CD4-positive, alpha-beta T cell treated with Interferon gamma for 1 hour (primary cell): ENCODE measurements around the gene PPARD.

Experiments
- DNase-seq: peaks from one replicate; pipeline ENCODE4 v3.0.0-alpha.2; 2020

The PPARD gene

DNA sequence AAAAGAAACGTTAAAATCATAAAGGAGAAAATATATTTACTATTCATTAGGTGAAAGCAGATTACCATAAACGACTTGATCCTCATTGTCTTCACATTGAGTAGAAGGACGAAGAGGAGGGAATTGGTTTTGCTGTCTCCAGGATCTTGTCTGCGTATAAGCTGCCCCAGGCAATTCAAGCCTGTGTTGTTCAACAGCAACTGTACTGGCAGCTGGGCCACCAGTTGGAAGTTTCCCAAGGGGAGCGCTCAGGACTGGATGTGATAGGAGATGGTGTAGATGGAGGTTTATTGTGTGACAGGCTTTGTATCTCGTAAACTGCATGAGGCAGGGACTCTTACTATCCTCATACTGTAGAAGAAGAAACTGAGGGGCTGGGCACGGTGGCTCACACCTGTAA is 105.8 kb downstream of the PPARD start:
- DNase-seq: no peak

DNA sequence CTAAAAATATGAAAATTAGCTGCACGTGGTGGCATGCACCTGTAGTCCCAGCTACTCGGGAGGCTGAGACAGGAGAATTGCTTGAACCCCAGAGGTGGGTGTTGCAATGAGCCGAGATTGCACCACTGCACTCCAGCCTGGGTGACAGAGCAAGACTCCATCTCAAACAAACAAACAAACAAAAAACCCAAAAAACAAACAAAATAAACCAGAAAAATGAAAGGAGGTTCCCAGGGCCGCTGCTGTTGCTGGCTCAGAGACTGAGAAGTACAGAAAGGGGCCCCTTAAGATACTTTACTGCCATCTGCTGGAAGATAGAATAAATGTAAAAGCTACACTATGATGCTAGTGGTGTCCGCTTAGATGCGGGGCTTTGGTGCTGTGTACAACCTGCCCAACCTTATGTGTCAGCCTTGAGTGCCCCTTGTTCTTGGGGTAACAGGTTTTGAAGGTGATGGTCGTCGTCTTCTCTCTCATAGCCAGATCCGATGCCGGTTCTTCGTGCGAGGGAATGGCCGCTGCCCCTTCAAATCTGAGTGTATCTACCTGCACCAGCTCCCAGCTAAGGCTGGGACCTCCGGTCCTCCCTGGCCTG is 107.0 kb downstream of the PPARD start:
- peak; percentile 30 for DNase-seq

DNA sequence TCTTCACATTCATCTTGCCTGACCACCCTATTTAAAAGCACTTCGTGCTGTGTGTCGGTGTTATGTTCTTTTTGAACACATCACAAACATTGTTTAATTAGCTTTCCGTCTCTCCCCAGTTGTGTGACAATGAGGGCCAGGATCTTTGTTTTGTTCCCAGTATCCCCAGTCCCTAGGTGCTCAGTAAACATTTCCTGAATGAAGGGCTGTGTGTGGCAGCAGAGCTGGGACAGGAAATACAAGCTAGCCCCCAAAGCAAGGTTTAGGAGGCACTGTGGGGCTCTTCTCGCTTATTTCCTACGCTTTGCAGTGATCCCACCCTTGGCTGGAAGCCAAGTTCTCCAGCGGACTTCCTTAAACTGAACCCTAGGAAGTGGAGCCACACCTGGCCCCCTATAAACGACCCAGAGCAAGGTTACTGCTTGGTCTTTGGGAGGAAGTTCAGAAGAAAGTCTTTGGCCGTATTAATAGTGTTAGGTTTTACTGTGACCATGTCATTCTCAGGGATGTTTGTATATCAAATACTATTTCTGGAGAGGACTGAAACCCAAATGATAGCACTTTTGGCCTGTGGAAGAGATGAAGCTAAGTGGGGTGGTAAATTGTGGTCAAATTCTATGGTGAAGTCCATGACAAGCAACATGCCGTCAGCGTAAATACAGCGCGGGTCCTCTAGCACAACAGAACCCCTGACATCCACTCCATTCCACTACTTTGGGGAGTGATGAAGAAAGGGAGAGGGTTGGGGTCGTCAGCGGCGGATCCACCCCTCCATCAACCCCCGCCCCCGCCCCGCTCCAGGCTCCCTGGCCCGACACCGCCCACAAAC is 109.2 kb downstream of the PPARD start:
- no peak for DNase-seq

DNA sequence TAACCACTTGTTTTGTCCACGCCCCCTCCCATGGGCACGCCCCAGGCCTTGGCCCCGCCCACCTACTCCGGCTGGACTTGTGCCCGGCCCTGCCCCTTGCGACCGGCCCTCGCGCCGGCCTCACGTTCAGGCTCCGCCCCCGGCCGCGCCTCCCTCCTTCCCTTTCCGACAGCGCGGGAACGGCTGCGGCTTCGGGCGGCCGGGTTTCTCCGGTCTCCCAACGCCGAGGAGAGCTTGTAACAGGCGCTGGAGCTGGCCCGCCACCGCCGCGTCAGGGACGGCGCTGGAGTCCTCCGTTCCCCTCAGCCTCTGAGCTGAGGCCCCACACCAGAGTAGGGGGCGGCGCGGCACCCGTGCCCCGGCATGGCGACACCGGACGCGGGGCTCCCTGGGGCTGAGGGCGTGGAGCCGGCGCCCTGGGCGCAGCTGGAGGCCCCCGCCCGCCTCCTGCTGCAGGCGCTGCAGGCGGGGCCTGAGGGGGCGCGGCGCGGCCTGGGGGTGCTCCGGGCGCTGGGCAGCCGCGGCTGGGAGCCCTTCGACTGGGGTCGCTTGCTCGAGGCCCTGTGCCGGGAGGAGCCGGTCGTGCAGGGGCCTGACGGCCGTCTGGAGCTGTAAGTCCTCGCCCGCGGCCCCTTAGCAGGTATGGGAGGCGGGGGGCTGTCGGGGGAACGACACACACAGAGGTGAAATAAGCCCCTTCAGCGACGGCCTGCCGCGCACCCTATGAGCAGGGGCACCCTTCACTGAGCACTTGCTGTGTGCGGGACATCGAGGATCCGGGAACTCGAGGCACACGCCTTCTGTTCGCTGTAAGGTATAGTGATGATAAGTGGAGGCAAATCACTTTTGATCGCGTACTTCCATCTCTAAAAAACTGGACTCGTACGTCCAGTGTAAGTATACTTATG is 110.1 kb downstream of the PPARD start, which contains the start of gene FANCE:
FANCE (plus strand) TSS at position 156 of the 908 bp plus-strand sequence; CDS start at position 364, 208 bp downstream.
- DNase-seq: peak; percentile 90

DNA sequence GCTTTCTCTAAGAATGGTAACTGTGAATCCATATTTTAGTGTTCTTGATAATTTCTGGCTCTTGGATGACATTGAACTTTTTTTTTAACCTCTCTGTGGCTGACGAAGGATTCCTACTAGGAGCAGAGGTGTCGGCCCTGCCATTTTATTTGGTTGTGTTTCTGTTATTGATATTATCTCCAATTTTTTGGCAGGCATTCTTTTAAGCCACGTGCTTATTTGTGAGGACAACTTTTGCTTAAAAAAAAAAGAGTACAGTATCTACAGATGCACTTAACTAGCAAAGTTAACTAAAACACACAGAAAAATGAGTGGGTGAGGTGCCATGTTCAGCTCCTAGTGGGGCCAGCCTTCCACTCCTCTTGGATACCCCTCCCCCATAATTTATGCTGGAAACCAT is 110.9 kb downstream of the PPARD start:
- no peak for DNase-seq

DNA sequence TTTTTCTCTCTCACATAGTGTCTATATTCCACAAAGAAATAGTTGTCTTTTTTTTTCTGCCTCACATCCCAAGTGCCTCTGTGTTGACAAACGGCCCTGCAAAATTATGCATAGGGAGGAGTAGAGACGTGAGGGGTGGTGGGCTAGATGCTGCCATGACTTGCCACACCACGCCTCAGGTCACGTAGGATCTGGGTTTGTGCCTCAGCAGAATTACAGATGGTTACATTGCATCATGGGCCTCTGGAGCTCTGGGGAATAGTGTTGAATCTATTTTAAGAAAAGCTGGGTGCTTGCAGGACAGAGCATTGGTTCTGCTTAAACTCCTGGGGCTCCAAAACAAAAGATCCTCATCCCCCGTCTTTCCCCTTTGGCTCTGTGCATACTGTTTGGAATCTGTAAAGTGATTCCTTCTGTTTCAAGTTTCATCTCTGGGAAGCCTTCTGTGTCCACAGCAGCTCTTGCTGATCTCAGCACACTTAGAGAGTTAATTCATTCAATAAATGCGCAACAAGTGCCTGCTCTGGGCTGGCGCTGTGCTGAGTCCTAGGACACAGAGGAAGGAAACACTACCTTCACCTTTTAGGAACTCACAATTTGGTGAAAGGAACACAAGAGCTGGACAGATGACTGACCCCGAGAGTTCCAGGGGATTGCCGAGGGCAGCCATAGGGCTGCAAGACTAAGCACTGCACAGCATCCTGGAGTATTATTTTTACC is 112.2 kb downstream of the PPARD start:
- DNase-seq: no peak

DNA sequence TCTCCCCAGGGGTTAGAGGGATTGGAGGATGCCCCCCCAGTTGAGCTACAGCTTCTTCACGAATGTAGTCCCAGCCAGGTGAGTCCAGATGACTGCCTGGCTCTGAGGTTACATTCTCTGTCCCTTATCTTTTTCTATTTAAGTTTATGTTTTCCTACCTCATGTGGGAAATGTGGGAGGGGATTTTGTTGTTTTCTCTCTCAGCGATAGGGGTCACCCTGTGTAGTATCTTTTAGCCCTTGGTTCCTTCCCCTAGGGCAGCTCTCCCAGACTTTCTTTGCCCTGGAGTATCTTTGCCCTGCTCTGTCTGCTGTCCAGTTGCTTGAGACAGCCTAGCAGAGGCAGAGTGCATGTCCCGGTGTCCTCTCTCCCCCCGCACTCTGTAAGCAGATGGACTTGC is 115.5 kb downstream of the PPARD start:
- no peak for DNase-seq

DNA sequence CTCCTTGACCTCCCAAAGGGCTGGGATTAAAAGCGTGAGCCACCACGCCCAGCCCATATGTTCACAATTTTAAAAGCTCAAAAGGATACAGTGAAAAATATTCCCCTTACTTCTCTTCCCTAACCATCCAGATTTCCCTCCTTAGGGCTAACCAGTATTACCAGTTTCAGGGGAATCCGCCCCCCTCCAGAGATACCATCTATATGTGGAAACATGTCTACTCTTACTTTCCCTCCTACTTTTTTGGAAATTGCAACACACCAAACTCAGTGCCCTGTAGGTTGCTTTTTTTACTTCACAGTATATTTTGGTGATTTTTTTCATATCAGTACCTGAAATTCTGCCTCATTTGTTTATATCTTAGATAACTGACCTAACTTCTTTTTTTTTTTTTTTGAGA is 118.9 kb downstream of the PPARD start:
- DNase-seq: no peak

DNA sequence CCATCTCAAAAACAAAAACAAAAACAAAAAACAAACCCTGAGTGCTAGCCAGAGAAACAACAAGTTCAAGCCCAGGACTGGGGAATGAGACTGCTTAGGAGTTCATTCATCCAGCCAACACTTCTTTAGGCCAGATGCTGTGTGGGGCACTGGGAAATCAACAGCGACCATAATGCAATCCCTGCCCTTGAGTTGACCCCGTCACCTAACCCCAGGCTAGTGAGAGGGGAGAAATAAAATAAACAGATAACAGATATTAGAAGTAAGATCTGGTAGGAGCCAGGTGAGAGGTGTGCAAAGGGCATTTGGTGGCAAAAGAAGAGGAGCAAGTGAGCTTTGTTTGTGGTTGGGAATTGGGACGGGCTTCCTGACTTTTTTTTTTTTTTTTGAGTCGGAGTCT is 120.9 kb downstream of the PPARD start:
- no peak for DNase-seq

DNA sequence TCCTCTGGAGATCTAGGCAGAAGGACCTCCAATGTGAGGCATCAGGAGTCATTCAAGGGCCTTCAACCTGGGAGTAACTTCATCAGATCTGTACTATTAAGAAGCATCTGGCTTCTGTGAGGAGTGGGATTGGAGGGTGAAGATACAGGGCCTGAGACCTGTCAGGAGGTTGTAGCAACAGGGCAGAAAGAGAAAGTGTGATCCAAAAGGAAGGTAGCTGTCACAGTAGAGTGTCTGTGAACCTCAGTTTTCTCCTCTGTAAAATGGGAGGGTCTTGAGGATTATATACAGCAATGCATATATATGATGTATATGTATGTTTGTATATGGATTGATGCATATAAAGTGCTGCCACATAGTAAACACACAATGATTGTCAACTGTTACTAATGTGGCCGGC is 123.3 kb downstream of the PPARD start:
- no peak for DNase-seq

DNA sequence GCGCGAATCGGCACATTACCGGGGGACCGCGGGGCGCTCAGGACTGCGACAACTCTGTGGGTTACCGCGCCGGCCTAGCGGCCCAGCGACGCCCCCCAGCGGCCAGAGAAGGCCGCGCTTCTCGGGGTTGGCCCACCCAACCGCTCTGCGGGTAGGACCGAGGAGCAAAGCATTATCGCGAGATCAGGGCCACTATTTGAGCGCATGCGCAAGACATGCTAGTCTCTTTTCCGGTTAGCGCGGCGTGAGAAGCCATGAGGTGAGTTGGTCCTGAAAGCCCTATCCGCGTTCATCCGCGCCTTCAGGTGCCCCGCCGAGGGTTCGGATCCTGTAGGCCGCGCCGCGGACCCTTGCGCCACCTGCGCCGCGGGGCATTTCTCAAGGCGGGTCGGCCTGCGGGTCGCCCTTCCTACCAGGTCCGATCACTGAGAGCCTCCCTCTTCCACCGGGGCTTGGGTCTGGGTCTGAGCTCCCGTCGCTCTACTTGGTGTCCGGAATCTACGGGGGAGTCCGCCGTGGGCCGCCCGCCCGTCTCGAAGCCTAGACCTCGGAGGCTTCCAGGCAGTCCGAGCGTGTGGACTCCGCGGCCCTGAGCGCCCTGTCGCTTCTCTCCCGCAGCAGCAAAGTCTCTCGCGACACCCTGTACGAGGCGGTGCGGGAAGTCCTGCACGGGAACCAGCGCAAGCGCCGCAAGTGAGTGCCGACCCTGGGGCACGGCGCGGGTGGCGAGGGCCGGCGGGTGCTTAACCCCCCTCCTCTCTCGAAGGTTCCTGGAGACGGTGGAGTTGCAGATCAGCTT is 126.0 kb downstream of the PPARD start, which contains the start of gene RPL10A:
RPL10A (plus strand) TSS at position 221 of the 799 bp plus-strand sequence; CDS start at position 255, 34 bp downstream.
- DNase-seq: peak; percentile 97

DNA sequence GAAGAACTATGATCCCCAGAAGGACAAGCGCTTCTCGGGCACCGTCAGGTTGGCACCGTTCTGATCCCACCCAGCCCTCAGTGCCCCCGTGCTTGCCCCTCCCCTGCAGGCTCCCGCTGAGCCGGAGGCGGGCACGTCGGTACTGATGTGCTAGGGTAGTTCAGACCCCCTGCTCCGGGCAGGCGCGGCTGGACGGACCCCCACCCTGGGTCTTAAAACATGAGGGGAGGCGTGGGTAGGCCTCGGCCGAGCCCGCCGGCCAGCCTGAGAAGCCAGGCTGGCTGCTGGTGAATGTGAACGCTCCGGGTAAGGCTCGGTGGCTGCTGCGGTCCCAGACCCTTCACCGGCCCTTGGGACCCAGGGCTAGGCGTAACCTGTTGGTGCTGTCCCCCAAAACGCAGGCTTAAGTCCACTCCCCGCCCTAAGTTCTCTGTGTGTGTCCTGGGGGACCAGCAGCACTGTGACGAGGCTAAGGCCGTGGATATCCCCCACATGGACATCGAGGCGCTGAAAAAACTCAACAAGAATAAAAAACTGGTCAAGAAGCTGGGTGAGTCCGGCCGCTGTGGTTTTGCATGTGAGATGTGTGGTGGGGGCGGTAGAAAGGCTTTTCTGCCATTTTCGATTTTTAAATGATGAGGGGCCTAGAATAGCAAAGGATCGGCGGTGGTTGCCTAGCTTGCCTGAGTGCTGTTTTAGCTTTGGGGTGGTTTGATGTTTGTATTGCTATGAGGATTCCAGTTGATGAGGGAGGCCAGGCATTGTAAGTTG is 126.8 kb downstream of the PPARD start:
- no peak for DNase-seq

DNA sequence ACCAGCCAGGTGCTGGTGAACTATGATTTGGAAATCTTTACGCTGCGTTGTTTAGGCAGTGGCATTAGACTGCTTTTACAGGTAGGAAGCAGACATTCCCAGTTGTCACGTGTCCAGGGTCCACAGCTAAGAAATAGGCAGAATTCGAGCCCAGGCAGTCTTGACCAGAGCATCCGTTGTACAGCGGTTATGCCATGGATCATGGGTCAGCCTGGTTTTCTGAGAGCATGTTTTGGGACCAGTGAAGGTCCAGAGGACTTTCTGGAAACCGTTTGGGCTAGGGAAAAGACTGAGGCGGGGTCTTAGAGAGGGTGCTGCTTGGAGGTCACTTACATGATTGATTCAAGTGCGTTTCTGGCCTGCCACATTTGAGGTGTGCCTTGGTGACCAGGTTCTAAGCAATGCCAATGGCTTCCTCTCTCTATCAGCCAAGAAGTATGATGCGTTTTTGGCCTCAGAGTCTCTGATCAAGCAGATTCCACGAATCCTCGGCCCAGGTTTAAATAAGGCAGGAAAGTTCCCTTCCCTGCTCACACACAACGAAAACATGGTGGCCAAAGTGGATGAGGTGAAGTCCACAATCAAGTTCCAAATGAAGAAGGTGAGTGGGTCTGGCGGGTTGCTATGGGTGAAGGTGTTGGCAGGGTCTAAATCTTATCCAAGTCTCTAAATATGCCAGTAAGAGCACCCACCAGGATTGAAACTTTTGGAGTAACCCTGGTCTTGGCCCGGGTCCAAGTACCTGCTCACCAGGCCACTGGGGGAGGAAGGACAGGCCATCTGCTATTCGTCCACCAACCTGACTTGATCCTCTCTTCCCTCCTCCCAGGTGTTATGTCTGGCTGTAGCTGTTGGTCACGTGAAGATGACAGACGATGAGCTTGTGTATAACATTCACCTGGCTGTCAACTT is 127.6 kb downstream of the PPARD start:
- no peak for DNase-seq

DNA sequence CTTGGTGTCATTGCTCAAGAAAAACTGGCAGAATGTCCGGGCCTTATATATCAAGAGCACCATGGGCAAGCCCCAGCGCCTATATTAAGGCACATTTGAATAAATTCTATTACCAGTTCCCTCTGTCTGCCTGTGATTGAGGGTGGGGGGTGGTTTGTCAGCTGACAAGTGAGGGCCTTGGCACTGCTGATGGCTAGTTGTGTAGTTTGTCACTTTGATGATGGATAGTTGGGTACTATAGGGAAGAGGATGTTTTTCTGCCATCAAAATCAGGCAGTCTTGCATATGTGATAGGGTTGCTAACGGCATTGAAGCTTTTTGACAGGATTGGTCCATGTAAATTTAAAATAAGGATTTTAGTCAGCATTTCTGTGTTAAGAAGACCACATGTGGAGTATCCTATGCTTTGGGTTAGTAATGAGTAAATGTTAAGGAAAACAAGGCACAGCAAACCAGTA is 128.3 kb downstream of the PPARD start:
- no peak for DNase-seq

DNA sequence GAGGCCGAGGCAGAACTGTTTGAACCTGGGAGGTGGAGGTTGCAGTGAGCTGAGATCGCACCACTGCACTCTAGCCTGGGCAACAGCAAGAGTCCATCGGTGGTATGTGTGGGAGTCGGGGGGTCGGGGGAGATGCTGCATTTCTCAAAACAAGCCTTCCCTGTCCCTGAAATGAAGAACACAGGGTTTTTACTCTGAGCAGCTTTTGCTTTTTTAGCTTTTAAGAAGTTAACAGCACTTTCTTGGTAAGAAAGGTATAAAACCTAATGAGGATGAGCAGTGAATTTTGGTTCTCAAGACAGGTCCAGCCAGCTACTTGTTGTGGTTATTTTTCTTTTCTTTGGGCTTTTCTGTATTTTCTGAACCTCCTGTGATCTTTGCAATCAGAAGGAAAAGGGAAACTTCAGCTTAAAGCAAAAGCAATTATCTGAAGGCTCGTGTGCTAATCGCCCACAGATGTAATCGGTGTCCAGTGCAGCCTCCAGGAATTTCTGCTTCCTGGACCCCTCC is 129.5 kb downstream of the PPARD start:
- no peak for DNase-seq

DNA sequence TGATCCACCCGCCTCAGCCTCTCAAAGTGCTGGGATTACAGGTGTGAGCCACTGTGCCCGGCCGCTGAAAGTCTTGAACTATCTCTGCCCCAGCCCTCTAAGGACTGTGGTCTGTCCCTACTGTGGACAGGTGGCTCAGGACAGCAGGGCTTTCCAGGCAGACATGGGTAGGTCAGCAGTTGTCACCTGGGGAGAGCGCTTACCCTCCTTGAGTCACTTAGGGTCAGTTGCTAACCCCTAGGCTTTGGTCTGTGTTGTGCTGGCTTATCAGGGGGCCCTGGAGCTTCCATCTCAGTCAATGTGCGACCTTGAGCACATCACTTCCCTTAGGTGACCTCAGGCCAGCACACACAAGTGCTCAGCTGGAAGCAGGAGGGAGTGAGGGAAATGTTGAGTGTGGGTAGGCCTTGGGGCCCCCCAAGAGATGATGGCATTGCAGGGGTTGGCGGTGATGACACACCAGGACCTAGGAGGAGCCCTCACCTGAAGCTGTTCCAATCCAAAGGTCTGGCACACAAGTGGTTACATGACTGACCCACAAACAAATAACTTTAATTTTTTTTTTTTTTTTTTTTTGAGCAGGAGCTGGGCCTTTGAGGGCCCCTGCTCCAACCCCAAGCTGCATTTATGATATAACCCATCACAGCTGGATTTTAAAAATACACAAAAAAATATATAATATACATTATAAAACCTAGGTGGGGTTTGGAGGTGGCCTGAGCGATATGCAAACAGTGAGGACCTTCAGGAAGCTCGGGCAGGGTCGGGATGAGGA is 130.9 kb downstream of the PPARD start:
- DNase-seq: no peak

DNA sequence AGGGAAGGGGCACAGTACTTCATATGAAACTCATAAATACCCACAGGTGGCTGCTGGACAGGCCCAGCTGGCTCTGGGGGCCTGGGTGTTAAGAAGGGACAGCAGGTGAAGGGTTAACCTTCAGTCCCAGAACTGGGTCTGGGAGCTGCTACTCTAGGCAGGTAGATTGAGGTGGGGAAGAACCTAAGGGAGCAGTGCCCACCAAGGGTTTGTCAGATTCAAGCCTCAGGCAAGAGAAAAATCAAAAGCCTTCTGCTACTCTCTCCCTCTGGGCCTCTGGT is 131.4 kb downstream of the PPARD start:
- no peak for DNase-seq

DNA sequence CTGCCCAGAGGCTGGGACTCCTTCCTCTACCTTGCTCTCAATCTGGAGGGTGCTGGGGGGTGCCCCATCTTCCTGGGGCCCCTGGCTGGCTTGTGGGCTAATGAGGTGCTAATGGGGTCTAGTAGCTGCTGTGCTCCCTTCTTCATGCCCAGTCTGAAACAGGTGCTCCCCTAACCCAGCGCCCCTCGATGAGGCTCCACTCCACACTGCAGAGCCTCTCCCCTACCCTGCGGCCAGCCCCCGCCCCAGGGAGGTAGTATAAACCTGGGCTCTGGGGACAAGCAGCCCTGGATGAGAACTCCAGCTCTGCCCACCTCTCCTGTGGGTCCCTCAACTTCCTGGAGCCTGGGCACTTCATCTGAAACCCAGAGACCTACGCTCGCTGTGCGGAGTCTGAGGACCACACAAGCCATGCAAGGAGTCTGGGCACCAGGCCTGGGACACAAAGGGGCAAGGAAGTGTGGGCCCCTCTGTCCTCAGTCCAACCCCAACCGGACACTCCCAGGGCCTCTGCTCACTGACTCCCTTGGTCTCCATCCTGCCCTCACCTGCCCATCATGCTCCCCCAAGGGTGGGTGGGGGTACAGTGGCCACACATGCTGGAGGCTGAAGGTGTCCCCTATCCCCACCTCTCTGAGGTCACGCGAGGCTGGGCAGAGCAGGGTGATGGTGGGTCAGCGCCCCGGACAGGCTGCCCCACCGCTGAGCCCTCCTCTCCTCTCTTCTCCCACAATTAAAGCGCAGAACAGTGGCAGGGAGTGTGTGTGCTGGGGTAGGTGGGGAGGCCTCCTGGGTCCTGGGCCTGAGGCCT is 132.0 kb downstream of the PPARD start:
- DNase-seq: no peak
